Middle frontal gyrus (tissue), 1 donor: ENCODE results near the gene CDC14B.
"Not testable (repeated sequence)": the region's sequence is repeated elsewhere in the genome, so short reads cannot be mapped to it uniquely, and the experiment has no call there.

Source experiments
- DNase-seq: peaks from one replicate; pipeline ENCODE4 v3.0.0-alpha.2; 2015; ENCODE audit warnings: low spot score; ENCODE audit errors: extremely low spot score

CDC14B gene

DNA sequence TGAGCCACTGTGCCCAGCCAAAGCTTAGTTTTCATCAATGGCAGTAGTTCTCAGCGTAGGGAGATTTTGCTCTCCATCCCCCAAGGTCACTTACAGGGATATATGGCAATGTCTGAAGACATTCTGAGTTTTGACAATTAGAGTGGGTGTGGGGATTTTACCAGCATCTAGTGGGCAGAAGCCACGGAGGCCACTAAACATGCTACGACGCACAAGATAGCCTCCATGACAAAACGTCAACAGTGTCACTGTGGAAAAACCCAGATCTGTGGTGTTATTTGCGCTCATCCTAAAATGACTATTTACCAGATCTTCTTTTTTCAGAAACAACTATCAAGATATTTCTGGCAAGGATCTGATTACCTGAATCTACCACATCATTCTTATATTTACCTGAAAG is 68.2 kb downstream of the CDC14B start:
- DNase-seq: no peak

DNA sequence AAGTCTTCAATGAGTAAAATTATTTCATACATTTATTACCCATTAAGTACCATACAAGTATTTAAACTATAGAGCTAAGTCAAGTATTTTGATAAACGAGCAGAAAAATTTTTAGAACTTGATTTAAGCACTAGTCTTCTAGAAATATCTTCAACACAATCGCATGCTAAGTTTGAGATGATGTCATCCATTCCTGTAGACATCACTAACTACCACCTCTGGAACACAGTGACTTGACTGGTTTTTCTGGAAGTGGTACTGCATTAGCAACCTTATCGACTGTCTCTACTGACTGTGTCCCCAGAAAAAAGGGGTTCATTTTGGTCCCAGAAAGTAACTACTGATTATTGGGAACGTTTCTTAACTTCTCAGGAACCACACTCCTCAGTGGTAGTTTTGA is 69.0 kb downstream of the CDC14B start:
- no peak for DNase-seq

DNA sequence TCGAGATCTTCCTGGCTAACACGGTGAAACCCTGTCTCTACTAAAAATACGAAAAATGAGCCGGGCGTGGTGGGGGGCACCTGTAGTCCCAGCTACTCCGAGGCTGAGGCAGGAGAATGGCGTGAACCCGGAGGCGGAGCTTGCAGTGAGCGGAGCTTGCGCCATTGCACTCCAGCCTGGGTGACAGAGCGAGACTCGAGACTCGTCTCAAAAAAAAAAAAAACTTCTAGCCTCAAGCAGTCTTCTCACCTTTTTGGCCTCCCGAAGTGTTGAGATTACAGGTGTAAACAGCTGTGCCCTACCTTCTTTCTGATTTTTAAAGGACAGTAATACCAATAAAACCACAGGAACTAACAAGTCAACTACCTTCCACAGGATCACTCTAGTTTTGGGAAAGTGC is 76.5 kb downstream of the CDC14B start:
- DNase-seq: not testable (repeated sequence)

DNA sequence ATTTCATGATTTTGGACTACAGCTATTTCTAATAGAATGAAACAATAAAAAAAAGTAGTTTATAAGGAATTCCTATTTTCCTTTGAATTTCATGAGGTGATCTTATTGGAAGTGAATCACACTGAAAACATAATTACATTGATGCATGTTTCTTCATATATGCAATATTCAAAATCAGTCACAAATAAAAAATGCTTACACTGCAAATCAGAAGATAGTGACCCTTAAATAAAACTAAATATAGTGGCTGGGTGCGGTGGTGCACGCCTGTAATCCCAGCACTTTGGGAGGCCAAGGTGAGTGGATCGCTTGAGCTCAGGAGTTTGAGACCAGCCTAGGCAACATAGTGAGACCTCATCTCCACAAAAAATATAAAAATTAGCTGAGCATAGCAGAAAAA is 79.5 kb downstream of the CDC14B start:
- no peak for DNase-seq

DNA sequence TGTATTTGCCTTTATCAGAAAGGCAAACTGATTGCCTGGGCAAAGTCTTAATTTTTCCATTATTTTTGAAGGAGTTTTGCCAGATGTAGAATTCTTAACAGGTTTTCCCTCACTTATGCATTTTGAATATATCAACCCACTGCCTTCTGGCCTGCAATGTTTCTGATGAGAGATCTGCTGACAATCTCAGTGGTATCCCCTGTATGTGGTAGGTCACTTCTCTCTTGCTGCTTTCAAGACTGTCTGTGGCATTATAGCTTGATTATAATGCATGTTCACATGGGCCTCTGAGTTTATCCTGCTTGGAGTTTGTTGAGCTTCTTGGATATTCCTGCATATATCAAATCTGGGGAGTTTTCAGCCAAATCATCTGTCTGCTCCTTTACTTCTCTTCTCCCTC is 87.5 kb downstream of the CDC14B start:
- no peak for DNase-seq

DNA sequence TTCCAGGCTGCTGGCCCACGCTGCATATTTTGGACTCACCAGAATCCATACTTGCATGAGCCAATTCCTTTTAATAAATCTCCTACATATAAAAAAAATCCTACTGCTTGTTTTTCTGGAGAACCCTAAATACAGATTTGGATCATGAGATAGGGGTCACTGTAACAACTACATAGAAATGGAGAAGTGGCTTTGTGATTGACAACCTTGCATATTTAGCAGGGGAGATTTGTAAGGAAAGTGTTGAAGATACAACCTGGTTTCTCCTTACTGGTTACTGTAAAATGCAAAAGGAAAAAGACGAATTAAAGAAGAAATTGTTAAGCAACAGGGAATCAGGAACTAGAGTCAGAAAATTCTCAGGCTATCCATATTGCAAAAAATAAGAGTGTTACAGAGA is 94.9 kb downstream of the CDC14B start:
- no peak for DNase-seq

DNA sequence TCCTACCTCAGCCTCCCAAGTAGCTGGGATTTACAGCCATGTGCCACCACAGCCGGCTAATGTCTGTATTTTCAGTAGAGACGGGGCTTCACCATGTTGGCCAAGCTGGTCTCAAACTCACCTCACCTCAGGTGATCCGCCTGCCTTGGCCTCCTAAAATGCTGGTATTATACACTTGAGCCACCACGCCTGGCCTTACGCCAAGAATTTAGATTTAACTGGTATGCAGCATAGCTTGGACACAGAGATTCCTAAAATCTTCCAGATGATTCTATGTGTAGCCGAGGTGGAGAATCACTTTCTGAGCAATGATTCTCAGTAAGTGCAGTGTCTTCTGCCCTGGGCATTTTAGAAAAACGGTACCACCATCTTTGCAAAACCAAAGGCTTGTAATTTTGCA is 95.6 kb downstream of the CDC14B start:
- no peak for DNase-seq

DNA sequence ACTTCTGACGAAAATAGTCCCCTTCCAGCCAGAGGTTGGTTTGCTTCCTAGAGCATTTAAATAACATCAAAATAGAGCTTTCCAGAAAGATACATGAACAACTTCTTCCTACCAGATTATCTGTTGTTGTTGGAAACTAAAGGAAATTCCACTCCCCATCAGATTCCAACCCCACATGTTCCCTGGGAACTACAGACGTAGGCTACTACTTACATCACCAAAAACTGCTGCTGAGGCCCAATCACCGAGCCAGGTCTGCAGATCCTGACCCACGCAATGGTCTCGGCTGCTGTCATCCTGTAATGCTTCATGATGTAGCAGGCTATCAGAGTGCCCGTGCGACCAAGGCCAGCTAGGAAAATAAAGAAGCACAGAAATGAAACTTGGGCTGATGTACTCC is 96.3 kb downstream of the CDC14B start:
- no peak for DNase-seq

DNA sequence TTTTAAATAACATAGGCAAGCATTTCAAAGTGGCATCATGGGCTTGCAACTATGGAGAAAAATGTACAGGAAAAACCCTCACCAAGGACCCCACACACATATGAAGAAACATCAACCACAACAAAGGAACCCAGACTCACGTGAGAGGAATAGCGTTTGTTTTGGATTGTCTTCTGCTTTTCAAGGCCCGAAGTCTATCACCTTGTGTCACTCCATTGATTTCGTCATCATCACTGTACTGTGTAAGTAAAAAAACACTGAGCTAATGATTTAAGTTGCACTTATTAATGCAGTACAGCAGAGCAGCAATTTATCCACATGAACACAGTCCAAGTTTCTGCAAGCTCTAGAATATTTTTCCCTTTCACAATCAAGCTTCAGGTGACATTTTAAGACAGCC is 97.3 kb downstream of the CDC14B start:
- no peak for DNase-seq

DNA sequence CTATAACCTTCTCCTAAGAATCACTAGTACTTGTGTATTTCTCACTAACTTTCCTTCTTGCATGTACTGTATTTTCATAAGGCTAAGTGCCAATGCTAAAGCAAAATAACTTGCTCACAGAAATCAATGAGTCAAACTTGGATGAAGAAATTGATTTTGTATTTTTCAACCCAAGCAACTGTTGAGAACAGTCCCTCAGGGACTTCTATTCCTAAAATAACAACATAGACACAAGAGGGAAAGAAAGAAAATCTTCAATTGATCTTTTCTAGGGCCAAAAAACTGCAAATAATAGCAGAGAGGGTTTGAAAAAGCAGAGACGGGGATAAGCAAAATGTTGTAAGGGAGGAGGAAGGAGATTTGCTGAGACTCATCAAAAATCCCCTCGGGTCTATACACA is 99.9 kb downstream of the CDC14B start:
- no peak for DNase-seq

DNA sequence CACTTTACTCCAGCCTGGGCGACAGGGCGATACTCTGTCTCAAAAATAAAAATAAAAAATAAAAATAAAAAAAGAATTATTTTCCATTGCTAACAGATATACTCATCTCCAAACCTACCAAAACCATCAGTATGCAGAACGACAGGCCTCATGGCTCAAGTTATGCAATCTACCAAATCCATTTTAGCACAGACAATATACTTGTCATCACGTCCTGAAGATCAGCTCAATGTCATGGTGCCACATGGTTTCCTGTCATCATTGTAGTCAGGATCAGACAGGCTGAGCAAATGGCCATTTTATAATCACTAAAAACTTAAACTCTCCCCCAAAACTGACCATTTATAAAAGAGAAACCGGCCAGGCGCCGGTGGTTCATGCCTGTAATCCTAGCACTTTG is 100.5 kb downstream of the CDC14B start:
- no peak for DNase-seq

DNA sequence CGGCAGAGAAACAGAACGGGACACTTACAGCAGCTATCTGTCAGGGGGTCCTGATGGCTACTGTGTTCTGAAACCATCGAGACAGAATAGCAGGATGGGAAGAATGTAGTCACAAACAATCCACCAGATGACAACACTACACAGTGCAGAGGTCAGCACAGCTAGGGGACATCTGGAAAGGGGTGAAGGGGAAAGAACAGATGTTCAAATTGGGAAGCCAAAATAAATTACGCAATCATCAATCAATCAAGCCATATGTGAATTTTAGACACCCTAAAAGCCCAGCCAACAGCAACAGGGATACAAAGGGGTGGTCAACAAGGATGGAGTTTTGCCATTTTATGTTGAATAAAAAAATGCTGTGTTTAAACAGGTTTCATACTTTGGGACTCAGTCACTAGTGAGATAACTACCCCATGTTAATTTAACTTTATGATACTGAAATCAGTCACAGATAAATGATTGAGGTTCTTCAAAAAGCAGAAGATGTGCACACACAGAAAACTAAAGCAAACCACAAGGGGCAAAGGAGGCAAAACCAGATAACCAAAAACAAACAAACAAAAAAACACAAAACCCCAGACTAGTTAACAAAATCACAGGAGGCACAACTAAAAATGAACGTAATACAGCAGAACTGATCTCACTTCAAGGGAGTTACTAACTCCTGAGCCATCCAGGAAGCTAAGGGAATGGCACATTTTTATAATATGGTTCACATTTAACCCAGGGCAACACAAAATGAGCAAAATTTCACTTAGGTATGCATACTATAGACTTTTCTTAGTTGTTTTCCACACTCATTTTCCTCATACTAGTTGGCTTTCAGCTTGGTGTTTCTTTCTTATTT is 103.8 kb downstream of the CDC14B start:
- no peak for DNase-seq

DNA sequence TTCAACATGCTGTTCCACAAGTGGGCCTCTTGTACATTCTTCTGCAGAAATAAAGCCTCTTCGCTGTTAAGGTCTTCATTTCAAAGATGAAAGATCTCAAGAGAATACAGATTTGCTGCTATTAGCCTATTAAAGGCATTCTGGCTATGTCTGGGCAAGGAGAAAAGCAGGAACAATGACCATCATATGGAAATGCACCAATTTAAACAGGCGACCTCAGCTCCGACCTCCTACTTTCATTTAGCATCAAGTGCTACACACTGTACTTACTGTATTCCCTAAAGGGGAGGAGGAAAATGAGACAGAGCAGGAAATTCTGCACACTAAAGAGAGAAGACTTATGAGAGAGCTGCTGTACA is 104.9 kb downstream of the CDC14B start:
- no peak for DNase-seq

DNA sequence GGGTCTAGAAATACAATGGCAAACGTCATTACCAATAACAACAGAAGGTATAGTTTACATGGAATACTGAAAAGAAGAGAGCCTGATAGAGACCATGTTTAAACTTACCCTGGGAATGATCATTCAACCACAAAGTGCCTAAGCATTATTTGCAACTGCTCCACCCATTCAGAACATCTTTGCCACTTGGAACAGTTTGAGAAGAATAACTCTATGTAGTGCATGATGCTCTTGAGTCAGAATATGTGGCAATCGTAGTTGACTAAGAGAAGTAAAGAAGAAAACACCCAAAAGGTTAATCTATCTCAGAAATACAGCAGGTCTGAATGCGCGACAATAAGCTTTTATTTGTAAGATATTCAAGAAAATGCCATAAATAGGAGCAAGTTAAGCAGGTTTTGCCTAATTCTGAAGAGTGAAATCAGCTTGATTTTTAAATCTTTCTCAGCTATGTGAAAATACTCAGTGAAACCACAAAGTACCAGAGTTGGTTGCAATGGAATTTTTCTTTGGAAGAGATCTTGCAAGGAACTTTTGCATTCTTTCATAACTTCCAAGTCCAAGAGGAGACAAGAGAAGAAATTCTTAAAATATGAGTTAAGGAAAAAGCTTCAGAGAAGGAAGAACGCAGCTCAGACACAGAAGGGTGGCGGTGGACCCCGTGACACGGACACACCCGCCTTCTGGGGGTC is 105.4 kb downstream of the CDC14B start:
- DNase-seq: no peak

DNA sequence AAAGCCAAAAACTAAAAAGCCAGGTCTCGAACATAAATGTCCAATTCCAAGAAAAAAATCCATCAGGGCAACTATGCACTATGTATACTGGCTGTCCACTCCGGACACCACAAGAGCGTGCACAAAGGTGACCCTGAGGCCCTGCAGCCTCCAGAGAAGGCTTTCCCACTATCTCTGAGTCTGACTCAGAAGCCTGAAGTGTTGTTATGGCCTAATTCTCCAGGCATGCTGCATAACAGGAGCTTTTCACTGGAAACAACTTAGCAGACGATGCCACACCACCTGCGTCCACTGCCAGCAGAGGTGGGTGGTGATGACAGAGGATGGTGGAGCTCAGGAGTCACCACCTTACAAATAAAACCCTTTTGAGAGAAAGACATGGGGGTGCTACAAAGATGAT is 106.0 kb downstream of the CDC14B start:
- no peak for DNase-seq

DNA sequence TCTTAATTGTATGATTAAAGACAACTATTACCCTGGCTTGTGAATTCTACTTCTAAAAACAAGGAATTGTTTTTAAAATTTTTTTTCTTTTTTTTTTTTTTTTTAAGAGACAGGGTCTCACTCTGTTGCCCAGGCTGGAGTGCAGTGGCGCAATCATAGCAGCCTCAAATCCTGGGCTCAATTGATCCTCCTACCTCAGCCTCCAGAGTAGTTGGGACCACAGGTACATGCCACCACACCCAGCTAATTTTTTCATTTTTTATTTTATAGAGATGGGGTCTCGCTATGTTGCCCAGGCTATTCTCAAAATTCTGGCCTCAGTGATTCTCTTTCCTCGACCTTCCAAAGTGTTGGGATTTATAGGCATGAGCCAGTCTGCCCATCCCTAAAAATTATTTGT is 107.4 kb downstream of the CDC14B start:
- DNase-seq: no peak

DNA sequence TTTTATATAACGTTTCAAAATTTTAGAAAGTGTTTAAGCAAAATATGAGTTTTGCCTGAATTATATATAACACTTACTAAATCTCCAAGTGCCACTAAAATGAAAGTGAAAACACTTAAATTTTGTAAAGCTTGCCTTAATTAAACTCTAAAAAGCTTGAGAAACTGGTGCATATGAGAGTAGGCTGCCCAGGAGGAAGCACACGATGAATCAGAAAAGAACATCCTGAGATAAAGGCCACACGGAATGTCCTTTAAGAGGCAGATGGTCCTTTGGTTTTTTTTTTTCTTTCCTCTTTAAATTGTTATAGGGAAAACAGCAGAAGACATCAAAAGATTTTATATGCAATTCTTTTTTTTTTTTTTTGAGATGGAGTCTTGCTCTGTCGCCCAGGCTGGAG is 109.4 kb downstream of the CDC14B start:
- DNase-seq: no peak

DNA sequence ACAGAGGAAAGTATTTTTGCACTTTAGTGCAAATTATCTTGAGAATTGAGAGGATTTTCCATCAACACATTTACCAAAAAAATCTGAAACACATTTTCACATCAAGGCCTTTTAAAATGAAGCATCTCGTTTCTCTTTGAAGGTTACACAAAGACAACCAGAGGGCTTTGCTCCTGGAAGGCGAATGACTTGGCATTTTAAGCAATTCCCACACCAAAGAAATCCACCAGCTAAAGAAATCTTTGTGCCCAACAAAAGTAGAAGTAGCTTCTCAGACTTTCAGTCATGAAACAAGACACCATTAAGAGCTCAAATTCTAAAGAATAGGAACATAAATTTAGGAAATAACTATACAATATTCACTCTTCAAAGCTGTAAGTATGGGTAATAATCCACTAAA is 109.8 kb downstream of the CDC14B start:
- no peak for DNase-seq

DNA sequence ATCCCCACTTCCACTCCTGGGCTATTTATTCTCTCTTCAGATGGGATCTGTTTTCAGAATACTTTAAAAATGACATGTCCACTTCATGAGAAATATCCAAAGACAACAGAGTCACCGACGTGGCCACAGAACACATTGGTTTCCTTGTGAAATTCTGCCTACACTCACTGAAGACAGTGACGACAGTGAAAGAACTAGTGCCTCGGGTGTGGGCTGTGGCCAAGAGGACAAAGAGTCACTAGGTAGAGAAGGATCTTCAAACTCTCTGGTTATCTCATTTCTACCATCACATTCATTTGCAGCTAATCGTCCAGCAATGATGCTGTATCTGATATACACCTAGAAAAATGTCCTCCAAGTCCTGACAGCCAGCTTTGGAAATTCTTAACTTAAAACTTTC is 110.6 kb downstream of the CDC14B start:
- DNase-seq: no peak

DNA sequence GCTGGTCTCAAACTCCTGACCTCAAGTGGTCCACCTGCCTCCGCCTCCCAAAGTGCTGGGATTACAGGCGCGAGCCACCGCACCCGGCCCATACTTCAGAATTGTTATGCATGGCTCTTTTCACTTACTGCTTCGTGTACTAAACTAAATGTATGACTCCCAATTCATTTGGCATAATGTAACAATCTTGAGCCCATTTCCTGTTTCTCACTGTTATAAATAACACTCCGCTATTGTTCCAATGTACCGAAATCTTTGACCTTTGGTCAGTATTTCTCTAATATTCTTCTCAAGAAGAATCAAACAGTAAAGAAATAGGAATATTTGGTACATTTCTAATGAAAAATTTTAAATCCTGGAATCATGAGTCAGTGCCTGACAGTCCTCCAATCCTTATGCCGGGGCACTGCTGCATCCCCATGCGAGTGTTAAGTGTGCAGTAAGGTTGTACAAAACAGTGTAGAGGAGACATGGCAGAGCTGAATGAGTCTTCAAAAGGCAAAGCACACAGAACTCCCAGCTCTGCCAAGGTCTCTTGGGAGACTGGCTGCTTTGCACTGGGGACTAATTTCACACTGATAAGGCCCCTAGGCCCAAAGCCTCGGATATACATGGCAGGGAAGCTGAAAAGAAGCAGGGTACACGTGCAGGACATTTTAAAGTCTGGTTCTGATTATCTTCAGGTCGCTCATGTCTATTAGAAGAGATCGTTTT is 111.3 kb downstream of the CDC14B start:
- DNase-seq: no peak

DNA sequence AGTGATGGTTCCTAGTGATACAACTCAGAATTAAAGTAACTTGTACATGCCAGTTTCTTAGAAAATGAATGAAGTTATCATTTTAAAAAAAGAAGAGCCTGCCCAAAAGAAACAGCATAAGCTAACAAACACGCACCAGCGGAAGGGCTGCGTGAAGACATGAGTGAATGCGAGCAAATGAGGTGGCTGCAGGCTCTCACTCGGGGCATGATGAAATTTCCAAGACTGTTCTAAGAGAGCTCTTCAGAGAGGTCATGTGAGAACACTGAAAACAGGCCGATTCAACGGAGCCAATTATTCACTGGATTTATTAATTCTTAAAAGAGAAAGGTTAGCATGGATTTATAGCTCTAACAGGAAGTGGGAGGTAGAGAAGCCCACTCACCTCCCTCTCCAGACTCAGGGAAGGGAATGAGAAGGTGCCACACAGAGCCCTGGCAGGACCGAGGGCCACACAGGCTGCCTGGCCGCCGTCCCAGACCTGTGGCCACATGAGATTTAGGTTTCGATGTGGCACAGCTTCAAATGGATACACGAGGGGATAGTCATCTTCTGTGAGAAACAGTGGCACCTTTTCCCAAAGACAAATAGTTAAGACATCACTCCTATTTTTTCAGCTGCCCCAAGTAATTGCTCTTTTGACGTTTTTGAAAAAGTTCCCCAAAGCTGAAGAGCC is 114.2 kb downstream of the CDC14B start:
- no peak for DNase-seq

DNA sequence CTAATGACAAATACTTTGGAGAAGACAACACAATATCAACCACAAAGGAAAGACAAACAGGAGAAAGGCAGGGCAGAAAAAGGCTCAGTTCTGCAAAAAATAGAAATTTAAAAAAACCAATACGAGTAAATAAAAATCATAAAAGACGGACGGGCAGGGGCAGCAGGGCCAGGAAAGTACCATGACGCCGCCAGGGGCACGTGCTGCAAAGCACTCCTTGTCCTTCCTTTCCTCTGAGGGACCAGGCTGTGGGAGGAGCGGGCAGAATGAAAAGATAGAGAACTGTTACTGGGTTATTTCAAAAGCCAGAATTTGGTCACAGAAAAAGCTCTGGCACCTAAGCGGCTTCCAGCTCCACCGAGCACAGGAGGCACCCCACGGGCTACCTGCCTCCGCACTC is 115.7 kb downstream of the CDC14B start:
- DNase-seq: no peak
